ENCODE results near the gene CXCL3.

DNA sequence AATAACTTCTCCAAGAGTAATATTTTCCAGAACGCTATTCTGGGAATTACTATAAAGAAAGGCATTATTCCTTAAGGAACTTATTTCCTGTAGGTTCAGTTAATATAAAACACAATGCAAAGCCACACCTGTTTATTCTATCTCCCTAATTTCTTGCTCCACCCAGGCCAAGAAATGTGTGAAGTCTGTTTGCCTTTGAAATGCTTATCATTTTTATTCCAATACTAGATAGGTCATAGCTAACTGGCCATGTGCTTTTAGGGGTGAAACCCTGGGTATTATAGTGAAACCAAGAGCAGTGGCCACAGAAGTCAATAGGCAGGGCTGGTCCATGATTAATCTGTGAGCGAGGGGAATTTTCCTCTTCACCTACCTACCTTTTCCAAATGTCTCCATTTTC, 14.8 kb downstream of the CXCL3 start:
- no peak for TF ChIP-seq ZBTB7A (IDR thresholded peaks at IDR 0.05; ENCODE audit: low read depth)
- TF ChIP-seq, protein P1, sequence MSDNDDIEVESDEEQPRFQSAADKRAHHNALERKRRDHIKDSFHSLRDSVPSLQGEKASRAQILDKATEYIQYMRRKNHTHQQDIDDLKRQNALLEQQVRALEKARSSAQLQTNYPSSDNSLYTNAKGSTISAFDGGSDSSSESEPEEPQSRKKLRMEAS (IDR thresholded peaks at IDR 0.05), result no peak
- TF ChIP-seq, protein P2, sequence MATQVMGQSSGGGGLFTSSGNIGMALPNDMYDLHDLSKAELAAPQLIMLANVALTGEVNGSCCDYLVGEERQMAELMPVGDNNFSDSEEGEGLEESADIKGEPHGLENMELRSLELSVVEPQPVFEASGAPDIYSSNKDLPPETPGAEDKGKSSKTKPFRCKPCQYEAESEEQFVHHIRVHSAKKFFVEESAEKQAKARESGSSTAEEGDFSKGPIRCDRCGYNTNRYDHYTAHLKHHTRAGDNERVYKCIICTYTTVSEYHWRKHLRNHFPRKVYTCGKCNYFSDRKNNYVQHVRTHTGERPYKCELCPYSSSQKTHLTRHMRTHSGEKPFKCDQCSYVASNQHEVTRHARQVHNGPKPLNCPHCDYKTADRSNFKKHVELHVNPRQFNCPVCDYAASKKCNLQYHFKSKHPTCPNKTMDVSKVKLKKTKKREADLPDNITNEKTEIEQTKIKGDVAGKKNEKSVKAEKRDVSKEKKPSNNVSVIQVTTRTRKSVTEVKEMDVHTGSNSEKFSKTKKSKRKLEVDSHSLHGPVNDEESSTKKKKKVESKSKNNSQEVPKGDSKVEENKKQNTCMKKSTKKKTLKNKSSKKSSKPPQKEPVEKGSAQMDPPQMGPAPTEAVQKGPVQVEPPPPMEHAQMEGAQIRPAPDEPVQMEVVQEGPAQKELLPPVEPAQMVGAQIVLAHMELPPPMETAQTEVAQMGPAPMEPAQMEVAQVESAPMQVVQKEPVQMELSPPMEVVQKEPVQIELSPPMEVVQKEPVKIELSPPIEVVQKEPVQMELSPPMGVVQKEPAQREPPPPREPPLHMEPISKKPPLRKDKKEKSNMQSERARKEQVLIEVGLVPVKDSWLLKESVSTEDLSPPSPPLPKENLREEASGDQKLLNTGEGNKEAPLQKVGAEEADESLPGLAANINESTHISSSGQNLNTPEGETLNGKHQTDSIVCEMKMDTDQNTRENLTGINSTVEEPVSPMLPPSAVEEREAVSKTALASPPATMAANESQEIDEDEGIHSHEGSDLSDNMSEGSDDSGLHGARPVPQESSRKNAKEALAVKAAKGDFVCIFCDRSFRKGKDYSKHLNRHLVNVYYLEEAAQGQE (IDR thresholded peaks at IDR 0.05; ENCODE audit: low read depth), result no peak
- no peak for TF ChIP-seq FOXM1 (IDR thresholded peaks at IDR 0.05; ENCODE audit: borderline replicate concordance, low read depth)
